ENCODE measurements around the gene TMPRSS3.

GRCh38 chr21:42404539-42404938 is 8.7 kb upstream of the TMPRSS3 start:
- no peak for TF ChIP-seq CTCF (IDR thresholded peaks at IDR 0.05)
- no peak for TF ChIP-seq EZH2 (IDR thresholded peaks at IDR 0.05; ENCODE audit: borderline replicate concordance, insufficient read depth, low read depth, low read length, poor library complexity, severe bottlenecking)

All from B cell (primary cell).